Left lobe of liver (tissue), 2 donors: Measurements from ENCODE around the gene AP2A2. TPM values are rescaled to one million over a fixed set of nuclear protein-coding genes. Genes with fewer than 3 reads are reported as not detected.

ENCODE experiments used
- ATAC-seq: fragments of 200-7000 bp; cut with Tn5 transposase; one replicate; pipeline ENCODE4 v1.9.1; 2020; ENCODE audit warnings: mild to moderate bottlenecking, moderate library complexity
- DNase-seq: peaks from one replicate; pipeline ENCODE4 v3.0.0-alpha.2; 2020; ENCODE audit warnings: low spot score
- total RNA-seq: library from RNA; stranded (reverse); gene quantifications from one replicate; pipeline ENCODE4 v1.2.1, GENCODE V29; 2021
- donor health status: DM: no; HTN: no; CAD: no; lungs with moderate emphysema.
- donor health status: DM: no; HTN: yes; CAD: no.

Gene AP2A2
- total RNA-seq, 1 donor from 2014 or later: 53.7 TPM

DNA sequence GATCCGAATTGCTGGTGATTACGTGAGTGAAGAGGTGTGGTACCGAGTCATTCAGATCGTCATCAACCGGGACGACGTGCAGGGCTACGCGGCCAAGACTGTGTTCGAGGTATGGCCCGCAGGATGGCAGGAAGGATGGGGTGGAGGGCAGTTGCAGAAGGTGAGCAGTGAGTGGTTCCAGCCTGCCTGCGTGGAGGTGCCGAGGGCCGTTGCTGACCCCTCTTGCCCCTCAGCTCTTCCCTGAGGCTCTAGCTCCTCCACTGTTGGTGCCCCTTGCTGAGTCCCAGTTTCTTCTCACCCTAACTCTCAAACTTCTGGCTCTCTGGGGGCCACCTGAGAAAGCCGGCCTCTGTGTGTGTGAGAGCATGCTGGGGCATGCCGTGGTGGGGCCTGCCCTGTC is 66.9 kb downstream of the AP2A2 start:
- DNase-seq (no peak), ATAC-seq (no peak)

DNA sequence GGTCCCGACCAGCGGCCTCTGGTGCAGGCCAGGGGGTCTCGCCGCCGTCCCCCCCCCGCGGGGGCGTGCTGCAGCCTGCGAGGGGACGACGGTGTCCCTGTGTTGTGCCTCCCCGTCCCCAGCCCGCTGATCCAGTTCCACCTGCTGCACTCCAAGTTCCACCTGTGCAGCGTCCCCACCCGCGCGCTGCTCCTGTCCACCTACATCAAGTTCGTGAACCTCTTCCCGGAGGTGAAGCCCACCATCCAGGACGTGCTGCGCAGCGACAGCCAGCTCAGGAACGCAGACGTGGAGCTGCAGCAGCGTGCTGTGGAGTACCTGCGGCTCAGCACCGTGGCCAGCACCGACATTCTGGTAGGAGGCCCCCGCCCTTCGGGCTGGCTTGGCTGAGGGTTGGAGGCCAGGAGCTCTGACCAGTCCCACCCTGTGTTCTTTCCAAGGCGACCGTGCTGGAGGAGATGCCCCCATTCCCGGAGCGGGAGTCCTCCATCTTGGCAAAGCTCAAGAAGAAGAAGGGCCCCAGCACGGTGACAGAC is 68.0 kb downstream of the AP2A2 start:
- no peak for DNase-seq

DNA sequence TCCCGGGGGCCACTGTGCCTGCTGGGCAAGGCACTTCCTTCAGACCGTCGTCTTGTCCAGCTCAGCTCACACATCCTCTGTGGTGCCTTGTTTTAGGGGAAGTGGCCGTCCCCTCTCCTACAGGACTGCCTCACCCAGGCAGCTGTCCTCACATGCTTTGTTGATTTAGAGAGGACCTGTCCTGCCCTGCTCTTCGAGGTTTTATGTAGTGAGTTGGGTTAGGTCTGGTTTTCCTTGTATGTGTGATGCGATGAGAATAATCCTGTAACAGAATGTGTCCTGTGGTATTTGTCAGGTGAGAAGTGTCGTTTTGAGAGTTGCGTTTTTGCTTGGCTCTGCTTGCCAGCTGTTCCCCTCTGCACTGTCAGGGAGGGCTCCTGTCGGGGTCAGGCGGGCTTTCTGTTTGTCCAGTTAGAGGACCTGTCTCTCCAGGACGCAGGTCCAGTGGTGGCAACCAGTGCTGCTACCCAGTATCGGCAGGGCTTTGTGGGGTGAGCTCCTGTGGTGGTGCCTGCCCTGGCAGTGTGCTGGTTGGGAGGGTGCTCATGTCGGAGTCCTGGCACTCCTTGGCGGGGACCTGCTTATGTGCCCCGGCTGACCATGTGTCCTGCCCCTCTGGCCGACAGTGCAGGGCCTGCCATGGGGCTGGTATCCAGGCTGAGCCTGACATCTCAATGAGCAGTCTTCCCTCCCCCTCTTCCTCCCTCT is 69.5 kb downstream of the AP2A2 start:
- no peak for DNase-seq
- ATAC-seq: no peak

More for the DNA sequence above, 68.0 kb downstream of the AP2A2 start:
- ATAC-seq: no peak

DNA sequence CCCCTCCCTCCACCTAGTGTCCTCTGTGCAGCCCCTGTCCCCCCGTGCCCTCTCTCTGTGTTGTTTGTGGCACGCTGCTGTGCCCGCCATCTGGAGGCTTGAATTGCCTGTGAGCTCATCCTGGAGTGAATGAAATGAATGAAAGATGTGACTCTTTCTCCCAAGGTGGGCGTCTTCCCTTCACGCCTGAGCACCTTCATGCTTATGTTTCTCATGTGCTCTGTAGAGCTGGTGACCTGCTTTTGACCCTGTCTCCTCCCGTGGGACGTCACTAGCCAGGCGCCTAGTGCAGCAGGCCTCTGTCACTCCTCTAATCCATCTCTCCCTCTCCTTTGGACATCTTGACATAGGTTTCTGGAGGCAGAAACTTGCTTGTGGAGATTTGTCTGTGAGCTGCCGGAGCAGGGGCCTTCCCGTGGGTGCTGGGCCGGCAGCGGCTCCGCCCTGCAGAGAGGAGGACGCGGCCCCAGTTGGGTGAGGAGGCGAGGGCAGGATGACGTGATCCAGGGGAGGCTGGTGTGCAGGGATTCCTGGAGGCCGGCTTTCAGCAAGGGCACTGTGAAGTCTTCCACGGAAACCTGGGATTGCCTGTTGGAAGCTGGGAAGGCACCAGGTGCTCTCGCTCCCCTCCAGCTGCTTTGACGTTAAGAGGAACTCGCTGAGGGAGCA is 70.2 kb downstream of the AP2A2 start:
- no peak for DNase-seq
- ATAC-seq: no peak

DNA sequence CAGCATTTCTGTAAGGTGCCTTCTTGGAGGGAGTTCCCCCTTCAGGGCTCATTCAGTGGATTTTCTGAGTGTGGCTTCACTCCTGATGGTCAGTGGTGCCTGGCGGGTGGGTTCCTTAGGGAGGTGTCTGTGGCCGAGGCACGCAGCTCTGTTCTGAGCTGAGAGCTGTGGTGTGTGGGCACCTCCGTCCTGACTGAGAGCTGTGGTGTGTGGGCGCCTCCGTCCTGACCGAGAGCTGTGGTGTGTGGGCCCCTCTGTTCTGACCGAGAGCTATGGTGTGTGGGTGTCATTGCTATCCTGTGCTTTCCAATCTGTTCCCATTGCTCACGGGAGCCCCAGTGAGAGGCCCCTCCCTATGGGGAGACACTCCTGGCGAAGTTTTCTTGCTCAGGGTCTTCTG is 71.0 kb downstream of the AP2A2 start:
- DNase-seq: no peak
- ATAC-seq: no peak

DNA sequence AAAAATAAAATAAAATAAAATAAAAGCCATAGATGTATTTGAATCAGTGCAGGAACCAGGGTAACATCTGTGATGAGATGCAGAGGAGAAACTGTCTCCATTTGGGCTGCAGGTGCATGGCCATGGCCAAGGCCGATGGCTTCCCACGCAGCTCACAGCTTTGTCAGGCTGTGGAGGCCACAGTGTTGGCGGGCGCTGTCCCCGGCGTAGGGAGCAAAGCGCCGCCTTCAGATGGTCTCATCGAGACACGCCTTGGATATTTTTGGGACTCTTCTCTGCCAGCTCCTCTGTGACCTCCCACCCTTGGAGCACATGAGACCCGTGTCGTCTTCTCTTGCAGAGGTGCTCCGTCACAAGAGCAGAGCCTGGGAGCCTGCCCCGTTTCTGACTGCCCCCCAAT is 72.2 kb downstream of the AP2A2 start:
- no peak for DNase-seq
- no peak for ATAC-seq

DNA sequence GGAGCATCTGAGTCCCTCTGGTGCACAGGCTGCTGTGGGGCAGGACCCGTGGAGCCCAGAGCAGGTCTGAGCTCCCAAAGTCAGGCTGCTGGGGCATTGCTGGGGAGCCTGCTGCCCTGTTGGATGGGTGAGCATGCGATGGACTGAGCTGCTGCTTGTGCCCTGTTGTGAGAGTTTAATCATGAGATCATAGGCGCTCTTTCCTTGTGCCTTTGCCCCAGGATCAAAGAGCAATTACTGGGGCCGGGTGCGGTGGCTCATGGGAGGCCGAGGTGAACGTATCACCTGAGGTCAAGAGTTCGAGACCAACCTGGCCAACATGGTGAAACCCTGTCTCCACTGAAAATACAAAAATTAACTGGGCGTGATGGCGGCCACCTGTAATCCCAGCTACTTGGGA is 73.3 kb downstream of the AP2A2 start:
- ATAC-seq (peak; percentile 73), DNase-seq (peak; percentile 55)

DNA sequence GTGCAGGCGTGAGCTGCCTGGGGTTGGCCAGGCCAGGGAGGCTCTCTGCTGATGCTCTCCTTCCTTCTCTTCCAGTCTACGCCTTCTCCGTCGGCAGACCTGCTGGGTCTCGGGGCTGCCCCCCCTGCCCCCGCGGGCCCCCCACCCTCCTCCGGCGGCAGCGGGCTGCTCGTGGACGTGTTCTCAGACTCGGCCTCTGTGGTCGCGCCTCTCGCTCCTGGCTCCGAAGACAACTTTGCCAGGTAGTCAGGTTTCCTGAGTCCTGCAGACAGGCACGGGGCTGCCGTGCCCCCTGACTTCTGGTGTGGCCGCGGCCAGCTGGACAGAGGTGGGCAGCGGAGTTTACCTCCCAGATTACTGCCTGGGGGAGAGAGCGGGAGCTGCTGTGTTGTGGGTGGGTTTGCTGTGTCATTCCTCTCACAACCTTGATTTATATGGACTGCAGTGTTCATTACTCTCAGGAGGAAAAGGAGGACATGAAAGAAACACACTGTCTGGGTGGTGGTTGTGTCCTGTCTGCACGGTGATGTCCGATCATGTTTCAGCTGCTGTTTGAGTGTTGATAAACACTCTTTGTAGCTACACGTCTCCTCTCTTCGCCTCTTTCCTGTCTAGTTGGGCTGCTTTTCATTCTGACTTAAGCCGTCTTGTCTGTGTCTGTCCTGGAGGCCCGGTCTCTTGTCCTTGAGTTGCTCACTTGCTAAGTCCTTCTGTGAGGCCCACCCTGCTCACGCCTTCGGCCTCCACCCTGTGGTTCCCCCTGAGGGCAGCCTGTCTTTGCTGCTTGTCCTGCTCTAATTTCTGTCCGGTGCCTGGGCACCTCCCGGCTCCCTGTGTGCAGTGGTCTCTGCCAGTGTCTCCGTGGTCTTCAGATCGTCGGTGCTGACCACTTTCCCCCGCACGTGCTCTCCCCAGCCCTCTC is 74.9 kb downstream of the AP2A2 start:
- ATAC-seq (no peak), DNase-seq (no peak)

DNA sequence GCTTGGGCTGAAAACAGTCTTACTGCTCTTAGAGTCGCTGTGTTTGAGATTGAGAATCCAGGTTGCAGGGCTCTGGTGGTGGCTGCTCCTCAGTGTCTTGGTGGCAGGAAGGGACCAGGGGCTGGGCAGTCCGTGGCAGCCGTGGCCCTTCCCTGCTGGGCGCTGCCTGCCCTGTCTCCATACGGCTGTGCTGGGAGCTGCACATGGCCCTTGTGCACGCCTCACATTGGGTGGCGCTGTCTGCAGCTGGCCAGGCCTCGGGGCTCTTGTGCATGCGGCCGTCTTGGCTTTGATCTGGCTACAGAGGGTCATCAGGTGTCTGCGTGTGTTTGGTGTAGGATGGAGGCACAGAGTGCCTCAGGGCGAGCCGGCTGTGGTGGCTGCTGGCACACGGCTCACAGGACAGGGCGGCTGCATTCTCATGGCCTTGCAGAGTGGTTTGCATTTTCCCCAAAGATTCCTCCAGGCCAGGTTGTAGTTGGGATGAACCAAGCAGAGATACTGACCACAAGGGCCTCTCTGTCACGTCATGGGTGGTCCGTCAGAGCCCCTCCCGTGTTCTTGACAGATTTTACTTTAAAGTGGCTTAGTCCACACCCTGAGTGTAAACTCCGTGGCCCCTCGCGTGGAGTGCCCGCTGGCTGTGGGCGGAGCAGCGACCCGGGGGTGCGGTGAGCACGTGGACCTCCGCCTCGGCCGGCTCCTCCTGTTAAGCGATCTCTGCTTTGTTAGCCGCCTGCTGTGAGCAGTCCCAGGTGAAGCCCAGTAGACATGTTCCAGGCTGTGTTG is 76.1 kb downstream of the AP2A2 start:
- DNase-seq (no peak), ATAC-seq (no peak)

DNA sequence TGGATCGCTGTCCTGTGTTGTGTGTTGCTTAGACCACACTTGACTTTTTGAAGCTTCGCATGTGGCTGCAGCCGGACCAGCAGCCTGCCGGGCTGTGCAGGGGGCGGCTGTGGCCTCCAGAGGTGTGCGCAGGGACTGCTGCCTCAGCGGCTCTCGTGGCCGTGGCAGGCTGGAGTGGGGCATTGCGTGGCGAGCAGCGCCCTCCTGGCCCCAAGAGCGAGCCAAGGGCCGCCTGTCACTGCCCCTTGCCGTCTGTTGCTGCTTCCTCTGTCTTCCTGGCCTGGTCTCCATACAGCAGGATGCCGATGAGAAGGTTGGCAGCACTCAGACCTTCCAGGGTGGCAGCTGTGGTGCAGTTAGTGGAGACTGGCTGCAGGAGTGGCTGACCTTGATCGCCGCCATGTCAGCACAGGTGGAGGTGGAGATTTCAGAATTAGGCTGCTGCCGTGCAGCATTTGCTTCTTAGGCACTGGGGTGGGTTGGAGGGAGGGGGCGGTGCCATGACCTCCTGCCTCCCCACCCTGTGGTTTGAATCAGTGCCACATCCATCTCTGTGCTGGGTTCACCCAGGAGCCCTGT is 76.8 kb downstream of the AP2A2 start:
- DNase-seq (no peak), ATAC-seq (no peak)

DNA sequence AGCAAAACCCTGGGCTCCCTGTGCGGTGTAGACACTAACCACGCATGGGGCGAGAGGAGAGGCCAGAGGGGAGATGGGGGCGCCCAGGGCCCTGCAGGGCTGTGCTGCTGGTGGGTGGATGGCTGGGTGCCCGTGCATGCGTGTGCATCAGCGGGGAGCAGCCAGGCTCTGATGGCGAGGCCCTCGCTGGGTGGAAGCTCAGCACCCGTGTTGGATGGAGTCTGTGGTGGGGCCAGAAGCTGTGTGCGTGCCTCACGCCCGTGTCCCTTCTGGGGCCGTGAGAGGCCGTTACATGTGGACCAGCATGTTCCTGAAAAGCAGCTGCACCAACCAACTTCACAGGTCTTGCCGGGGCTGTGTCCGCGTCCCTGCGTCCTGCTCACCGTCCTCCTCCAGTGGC is 77.5 kb downstream of the AP2A2 start:
- ATAC-seq: no peak
- no peak for DNase-seq

DNA sequence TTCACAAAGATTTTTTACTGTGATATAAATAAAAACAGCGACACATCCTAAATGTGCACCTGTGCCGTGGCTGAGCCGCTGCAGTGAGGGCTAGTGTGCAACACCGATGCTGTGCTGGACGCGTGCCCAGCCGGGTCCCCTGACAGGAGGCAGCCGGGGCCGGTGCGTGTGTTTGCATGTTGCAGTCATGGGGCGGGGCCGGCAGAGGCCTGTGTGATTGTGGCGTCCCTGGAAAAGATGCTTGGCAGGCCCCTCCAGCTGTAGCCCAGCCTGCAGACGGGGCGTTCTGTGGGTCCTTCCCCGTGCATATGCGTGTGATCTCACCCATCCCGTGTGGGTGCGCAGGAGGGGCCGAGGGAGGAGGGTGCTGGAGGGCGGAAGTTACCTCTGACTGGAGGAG is 80.3 kb downstream of the AP2A2 start:
- DNase-seq: no peak
- ATAC-seq: no peak

DNA sequence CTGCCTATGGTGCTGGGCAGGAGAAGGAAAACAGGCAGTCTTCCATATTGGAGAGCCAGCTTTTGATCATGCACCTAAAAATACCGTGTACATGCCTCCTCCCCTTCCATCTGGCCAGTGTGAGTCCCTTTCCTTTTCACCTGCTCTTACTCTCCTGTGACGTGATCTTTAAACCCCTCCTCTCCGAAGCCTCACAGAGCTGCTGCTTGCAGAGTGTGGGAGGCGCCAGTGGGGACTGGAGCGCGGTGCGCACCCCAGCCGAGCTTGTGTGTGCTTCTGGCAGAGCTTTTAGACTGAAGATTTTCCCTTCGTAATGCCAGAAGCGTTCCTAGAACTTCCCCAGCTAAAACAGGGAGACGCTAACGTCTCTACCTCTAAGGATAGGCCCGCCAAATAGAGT is 81.1 kb downstream of the AP2A2 start:
- ATAC-seq (no peak), DNase-seq (no peak)

DNA sequence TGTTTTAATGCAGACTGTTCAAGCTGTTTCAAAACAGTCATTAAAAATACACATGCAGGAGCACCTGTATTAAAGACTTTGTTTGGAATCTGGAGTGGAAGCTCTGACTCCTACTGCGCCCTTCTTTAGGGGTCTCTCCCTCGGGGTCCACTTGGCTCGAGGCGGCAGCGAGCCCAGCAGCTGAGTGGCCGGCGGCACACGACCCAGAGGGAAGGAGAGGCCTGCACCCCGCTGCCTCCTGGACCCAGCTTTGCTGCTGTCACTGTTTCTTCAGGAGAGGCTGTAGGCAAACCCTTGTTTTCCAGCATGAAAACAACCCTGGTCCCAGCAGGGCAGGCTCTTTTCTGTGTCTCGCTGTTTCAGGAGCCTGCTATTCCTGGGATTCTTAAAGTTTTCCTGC is 81.6 kb downstream of the AP2A2 start:
- ATAC-seq (no peak), DNase-seq (no peak)

DNA sequence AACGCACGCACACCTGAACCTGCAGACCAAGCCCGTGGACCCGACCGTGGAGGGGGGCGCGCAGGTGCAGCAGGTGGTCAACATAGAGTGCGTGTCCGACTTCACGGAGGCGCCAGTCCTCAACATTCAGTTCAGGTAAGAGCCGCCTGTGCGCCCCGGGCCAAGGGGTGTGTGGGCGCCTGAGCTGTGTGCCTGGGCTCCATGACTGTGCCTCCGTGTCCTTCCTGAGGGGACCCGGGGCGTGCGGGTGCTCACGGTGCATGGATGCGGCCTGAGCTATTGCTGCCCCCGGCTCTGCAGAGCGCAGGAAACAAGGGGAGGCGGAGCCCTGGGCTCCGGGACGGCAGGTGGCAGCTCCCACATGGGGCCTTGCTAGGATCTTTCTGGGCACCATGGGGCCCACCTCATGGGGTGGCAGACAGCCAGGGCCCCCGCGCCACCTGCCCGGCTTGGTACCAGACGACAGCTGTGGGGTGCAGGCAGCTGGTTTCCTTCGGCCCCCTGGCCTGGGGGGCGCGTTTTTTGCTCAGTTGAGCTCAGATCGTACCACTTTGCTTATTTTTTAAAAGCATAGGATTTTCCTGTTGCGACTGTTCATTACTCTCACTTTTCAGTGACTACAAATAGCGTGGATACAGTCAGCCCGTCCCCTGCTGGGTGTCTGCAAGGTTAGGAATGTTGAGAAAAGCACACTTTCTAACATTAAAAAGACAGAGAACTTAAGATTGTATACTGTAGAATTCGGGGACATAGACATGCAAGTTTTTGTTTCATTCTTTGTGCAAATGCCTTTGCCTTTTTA is 82.5 kb downstream of the AP2A2 start:
- ATAC-seq: no peak

DNA sequence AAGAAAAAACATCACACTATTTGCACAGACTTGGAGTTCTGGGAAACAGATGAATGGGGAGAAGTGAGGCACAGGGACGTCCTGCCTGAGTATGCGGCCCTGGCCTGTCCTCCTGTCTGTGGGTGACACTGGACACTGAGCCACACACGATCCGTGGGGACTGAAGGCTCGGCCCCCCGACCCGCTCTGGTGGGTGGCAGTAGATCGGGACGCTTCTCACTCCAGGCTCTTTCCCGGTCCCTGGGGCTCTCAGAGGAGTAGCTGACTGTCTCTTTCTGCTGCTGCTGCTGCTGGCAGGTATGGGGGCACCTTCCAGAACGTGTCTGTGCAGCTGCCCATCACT is 83.1 kb downstream of the AP2A2 start:
- ATAC-seq (no peak), DNase-seq (no peak)

More for the DNA sequence above, 82.5 kb downstream of the AP2A2 start:
- no peak for DNase-seq

DNA sequence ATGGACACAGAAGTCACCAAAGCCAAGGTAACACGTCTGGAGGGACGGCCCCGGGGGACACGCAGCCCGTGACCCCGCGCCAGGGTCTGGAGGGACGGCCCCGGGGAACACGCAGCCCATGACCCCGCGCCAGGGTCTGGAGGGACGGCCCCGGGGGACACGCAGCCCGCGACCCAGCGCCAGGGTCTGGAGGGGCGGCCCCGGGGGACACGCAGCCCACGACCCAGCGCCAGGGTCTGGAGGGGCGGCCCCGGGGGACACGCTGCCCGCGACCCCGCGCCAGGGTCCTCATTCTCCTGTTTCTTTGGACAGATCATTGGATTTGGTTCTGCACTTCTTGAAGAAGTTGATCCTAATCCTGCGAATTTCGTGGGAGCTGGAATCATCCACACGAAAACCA is 83.7 kb downstream of the AP2A2 start:
- no peak for ATAC-seq
- DNase-seq: no peak

DNA sequence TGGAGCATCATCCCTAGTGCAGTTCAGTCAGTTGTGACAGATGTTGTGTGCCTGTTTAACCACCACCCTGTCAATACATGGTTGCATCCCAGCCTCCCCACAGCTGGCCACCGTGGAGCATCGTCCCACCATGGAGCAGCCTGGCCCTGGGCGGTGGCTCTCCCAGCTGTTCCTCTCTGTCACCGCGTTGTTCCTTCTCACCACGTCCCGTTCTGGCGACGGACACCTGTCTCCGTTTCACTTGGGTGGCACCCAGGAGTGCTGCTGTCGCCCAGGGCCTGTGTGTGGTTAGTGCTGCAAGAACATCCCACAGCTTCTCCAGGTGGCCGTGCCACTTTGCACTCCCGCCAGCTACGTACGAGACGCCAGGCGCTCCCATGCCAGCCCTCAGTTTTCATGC is 84.3 kb downstream of the AP2A2 start:
- no peak for ATAC-seq
- DNase-seq: no peak

DNA sequence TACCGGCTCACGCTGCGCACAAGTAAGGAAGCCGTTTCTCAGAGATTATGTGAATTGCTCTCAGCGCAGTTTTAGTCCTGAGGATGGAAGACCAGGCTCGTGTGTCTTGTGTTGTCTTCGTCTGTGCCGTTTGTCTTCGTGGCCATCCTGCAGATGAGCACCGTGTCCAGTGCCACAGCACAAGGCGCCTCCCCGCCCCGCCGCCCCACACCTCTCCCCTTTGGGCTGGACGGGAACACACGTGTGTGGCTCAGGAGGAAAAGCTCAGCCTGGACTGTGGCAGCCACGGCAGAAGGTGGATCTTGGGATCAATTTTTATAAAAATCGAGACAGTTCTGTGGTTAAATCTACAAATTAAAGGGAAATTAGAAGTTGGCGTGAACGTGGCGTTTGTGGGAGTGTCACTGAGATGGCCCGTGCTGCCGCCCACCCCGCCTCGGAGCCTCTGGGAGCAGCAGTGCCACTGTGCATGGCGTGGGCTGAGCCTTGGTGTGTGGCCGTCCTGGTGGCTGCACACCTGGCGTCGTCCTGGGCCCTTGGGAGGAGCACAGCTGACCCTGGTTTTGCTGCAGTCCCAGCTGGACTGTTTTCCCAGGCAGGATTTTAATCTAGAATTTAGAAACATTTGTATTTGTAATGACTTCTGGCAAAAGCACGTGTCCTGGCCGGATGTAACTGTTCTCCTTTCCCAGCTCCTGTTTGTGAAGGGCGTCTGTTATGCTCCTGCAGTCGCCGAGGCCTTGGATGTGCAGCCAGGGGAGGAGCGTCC is 85.1 kb downstream of the AP2A2 start:
- ATAC-seq: no peak
- DNase-seq: no peak
